H9 (cell line): ENCODE results near the gene GPBP1L1. TPM values are rescaled to one million over a fixed set of nuclear protein-coding genes. Genes with fewer than 3 reads are reported as not detected.

Experiments
- DNase-seq: peaks from one replicate; pipeline ENCODE4 v3.0.0-alpha.2; 2017
- H2AFZ ChIP-seq: one replicate; pipeline ENCODE4 v1.6.1; 2013; ENCODE audit warnings: mild to moderate bottlenecking, low read length, control low read depth, moderate library complexity
- H2AK5ac ChIP-seq: 2 replicates; pipeline ENCODE4 v1.6.1; 2013; ENCODE audit warnings: low read length, control low read depth, mixed read lengths; ENCODE audit not compliant: insufficient read length
- H2BK120ac ChIP-seq: one replicate; pipeline ENCODE4 v1.6.1; 2013; ENCODE audit warnings: low read depth, mild to moderate bottlenecking, low read length, control low read depth, inconsistent platforms; ENCODE audit not compliant: poor library complexity, severe bottlenecking
- H2BK12ac ChIP-seq: 2 replicates; pipeline ENCODE4 v1.6.1; 2013; ENCODE audit warnings: low read length, control low read depth, mixed read lengths, low read depth; ENCODE audit not compliant: insufficient read length
- H2BK15ac ChIP-seq: 2 replicates; pipeline ENCODE4 v1.6.1; 2013; ENCODE audit warnings: low read depth, low read length, control low read depth
- H2BK20ac ChIP-seq: one replicate; pipeline ENCODE4 v1.6.1; 2013; ENCODE audit warnings: low read depth, mild to moderate bottlenecking, low read length, control low read depth, inconsistent platforms; ENCODE audit not compliant: poor library complexity, severe bottlenecking
- H2BK5ac ChIP-seq: 2 replicates; pipeline ENCODE4 v1.6.1; 2013; ENCODE audit warnings: low read length, control low read depth, mixed read lengths; ENCODE audit not compliant: insufficient read length
- H3K14ac ChIP-seq: 2 replicates; pipeline ENCODE4 v1.6.1; 2013; ENCODE audit warnings: low read length, control low read depth; ENCODE audit not compliant: insufficient read depth
- H3K18ac ChIP-seq: 2 replicates; pipeline ENCODE4 v1.6.1; 2013; ENCODE audit warnings: low read depth, mild to moderate bottlenecking, mixed read lengths, low read length, control low read depth; ENCODE audit not compliant: insufficient read length
- H3K23ac ChIP-seq: 2 replicates; pipeline ENCODE4 v1.6.1; 2013; ENCODE audit warnings: low read length, control low read depth, mixed read lengths, low read depth; ENCODE audit not compliant: insufficient read length
- H3K23me2 ChIP-seq: 2 replicates; pipeline ENCODE4 v1.6.1; 2013; ENCODE audit warnings: low read depth, mild to moderate bottlenecking, mixed read lengths, low read length, control low read depth; ENCODE audit not compliant: insufficient read length, poor library complexity, severe bottlenecking
- H3K27ac ChIP-seq: 2 replicates; pipeline ENCODE4 v1.5.1; 2013; ENCODE audit warnings: low read length, control low read depth, mixed read lengths, low read depth; ENCODE audit not compliant: insufficient read length
- H3K27me3 ChIP-seq: 2 replicates; pipeline ENCODE4 v1.6.1; 2013; ENCODE audit warnings: low read length, control low read depth, inconsistent platforms; ENCODE audit not compliant: insufficient read depth
- H3K4ac ChIP-seq: 2 replicates; pipeline ENCODE4 v1.6.1; 2013; ENCODE audit warnings: low read depth, mild to moderate bottlenecking, control low read depth, inconsistent platforms, low read length, moderate library complexity
- H3K4me1 ChIP-seq: 2 replicates; pipeline ENCODE4 v1.6.1; 2013; ENCODE audit warnings: low read length, control low read depth, inconsistent platforms; ENCODE audit not compliant: insufficient read depth
- H3K4me2 ChIP-seq: 2 replicates; pipeline ENCODE4 v1.6.1; 2013; ENCODE audit warnings: low read length, control low read depth, mixed read lengths; ENCODE audit not compliant: insufficient read length, insufficient read depth
- H3K56ac ChIP-seq: 2 replicates; pipeline ENCODE4 v1.6.1; 2013; ENCODE audit warnings: low read depth, mild to moderate bottlenecking, mixed read lengths, low read length, control low read depth; ENCODE audit not compliant: insufficient read length
- H3K79me1 ChIP-seq: 2 replicates; pipeline ENCODE4 v1.6.1; 2013; ENCODE audit warnings: low read depth, mild to moderate bottlenecking, moderate library complexity, low read length, control low read depth, inconsistent platforms; ENCODE audit not compliant: insufficient read depth, poor library complexity, severe bottlenecking
- H3K79me2 ChIP-seq: 2 replicates; pipeline ENCODE4 v1.6.1; 2013; ENCODE audit warnings: low read length, control low read depth, inconsistent platforms; ENCODE audit not compliant: insufficient read depth
- H3K9ac ChIP-seq: 2 replicates; pipeline ENCODE4 v1.6.1; 2013; ENCODE audit warnings: low read length, control low read depth, mixed read lengths; ENCODE audit not compliant: insufficient read length; ENCODE audit errors: extremely low read depth
- H3K9me3 ChIP-seq: one replicate; pipeline ENCODE4 v1.6.1; 2013; ENCODE audit warnings: low read depth, low read length, inconsistent platforms; ENCODE audit not compliant: control insufficient read depth
- H3T11ph ChIP-seq: one replicate; pipeline ENCODE4 v1.6.1; 2013; ENCODE audit warnings: mild to moderate bottlenecking, low read length, control low read depth, inconsistent platforms
- H4K20me1 ChIP-seq: one replicate; pipeline ENCODE4 v1.6.1; 2013; ENCODE audit not compliant: control insufficient read depth, insufficient read length, insufficient read depth
- H4K5ac ChIP-seq: 2 replicates; pipeline ENCODE4 v1.6.1; 2013; ENCODE audit warnings: low read depth, mild to moderate bottlenecking, mixed read lengths, low read length, control low read depth; ENCODE audit not compliant: insufficient read length
- H4K8ac ChIP-seq: replicated peaks from 2 replicates; pipeline ENCODE4 v1.6.1; 2013; ENCODE audit warnings: low read length, control low read depth, mixed read lengths, low read depth; ENCODE audit not compliant: insufficient read length
- H4K91ac ChIP-seq: 2 replicates; pipeline ENCODE4 v1.6.1; 2013; ENCODE audit warnings: low read depth, mild to moderate bottlenecking, moderate library complexity, mixed read lengths, low read length, control low read depth; ENCODE audit not compliant: insufficient read length
- H3K27ac Mint-ChIP-seq, 3 experiments: 2 replicates in 2 of 3; 3 replicates in 1 of 3; pipeline ENCODE4 v1.8.0; 2020 to 2021; ENCODE audit warnings: mixed read lengths in 3 of 3, mild to moderate bottlenecking in 1 of 3, moderate library complexity in 1 of 3
- H3K27me3 Mint-ChIP-seq: 2 replicates; pipeline ENCODE4 v1.8.0; 2021; ENCODE audit warnings: low read depth, mild to moderate bottlenecking, moderate library complexity, mixed read lengths
- H3K36me3 Mint-ChIP-seq, 3 experiments: 2 replicates in 2 of 3; 3 replicates in 1 of 3; pipeline ENCODE4 v1.8.0; 2020 to 2021; ENCODE audit warnings: low read depth in 3 of 3, mixed read lengths in 3 of 3; ENCODE audit not compliant: insufficient read depth in 1 of 3
- H3K4me1 Mint-ChIP-seq, 2 experiments: 2 replicates each; pipeline ENCODE4 v1.8.0; 2020; ENCODE audit warnings: mixed read lengths in 2 of 2
- H3K4me3 Mint-ChIP-seq, 2 experiments: 2 replicates in 1 of 2; 3 replicates in 1 of 2; pipeline ENCODE4 v1.8.0; 2020 to 2021; ENCODE audit warnings: mild to moderate bottlenecking in 2 of 2, mixed read lengths in 2 of 2, moderate library complexity in 1 of 2
- H3K9me3 Mint-ChIP-seq, 2 experiments: 2 replicates in 1 of 2; 3 replicates in 1 of 2; pipeline ENCODE4 v1.8.0; 2020; ENCODE audit warnings: mild to moderate bottlenecking in 2 of 2, mixed read lengths in 2 of 2, moderate library complexity in 1 of 2
- WGBS: extraction: QIAGEN DNeasy Blood & Tissue Kit; methylation state at CpG from one replicate; pipeline ENCODE4 v1.1.7; 2013; ENCODE audit warnings: missing lambda C conversion rate, low lambda C conversion rate, mixed read lengths; ENCODE audit not compliant: insufficient read length; ENCODE audit errors: extremely low coverage; 5-methylcytosine and 5-hydroxymethylcytosine counted together
- total RNA-seq: library from RNA; stranded (reverse); gene quantifications from 2 replicates; pipeline ENCODE4 v1.2.1, GENCODE V29; 2021
- TF ChIP-seq, protein P1 (sequence below): fragments of 200-600 bp; sonication (generic); conservative IDR thresholded peaks from 3 replicates; pipeline ENCODE4 v1.8.0; 2021; ENCODE audit warnings: antibody characterized with exemption, mild to moderate bottlenecking

The GPBP1L1 gene
- total RNA-seq, 1 experiment from 2014 or later: 115 TPM

DNA sequence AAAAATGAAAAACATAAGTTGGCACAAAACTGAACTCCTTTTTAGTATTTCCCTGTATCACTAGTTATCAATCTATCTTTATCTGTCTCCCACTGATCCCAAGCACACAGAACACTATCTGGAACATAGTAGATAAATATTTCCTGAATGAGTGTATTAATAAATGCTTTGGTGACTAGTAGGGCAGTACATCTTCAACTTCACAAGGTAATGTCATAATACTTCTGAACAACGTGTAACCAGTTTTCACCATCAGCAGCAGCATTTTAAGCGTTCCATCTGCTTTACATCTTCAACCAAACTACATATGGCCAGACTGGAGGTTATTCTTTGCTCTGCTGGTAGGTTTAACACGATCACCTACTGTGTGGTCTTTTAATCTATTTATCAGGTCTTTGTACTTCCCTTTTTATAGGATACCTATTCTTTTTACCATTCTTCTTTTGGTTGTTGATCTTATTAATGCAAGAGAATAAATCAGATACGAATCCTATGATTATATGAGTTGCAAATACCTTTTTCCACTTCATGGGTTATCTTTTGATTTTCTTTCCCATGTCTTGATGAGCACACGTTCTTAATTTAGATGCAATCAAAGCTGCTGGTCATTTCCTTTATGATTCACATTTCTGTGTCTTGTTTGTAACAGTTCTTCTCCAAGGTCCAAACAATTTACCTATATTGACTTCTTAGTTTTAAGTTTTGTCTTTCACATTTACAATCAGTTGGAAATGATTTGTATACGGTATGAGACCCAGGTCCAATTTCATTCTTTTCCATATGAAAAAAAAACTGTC lies 16.3 kb downstream of the GPBP1L1 start:
- WGBS: no CpG with 5 or more reads among the region's 6 CpGs
- Histone ChIP-seq H2BK20ac (no peak overlapping the region), H3K27me3 (no peaks in the 10 kb centered on the region), H2BK12ac (no peak overlapping the region), H3K56ac (no peak overlapping the region), H2BK15ac (no peak overlapping the region), H2BK5ac (no peak overlapping the region), H3K23ac (no peak overlapping the region), H4K91ac (no peak overlapping the region), H2BK120ac (no peak overlapping the region), H3K23me2 (no peaks in the 10 kb centered on the region), H4K20me1 (no peaks in the 10 kb centered on the region), H3K4me2 (no peak overlapping the region), H3K79me1 (peaks cover 10% of the 10 kb centered on the region), H3K27ac (no peak overlapping the region), H4K8ac (no peak overlapping the region), H3T11ph (no peak overlapping the region), H4K5ac (no peak overlapping the region), H3K9me3 (no peaks in the 10 kb centered on the region), H2AFZ (no peak overlapping the region), H2AK5ac (no peak overlapping the region), H3K14ac (no peak overlapping the region), H3K79me2 (peaks cover 70% of the 10 kb centered on the region), H3K4ac (no peak overlapping the region), H3K4me1 (no peaks in the 10 kb centered on the region), H3K18ac (no peak overlapping the region), H3K9ac (no peak overlapping the region)
- peaks cover 13 to 16% of the 10 kb centered on the region in 2 experiments for H3K4me1 Mint-ChIP-seq
- peaks cover 12 to 17% (median 14%) of the 10 kb centered on the region in 3 experiments for H3K36me3 Mint-ChIP-seq
- H3K4me3 Mint-ChIP-seq: no peak overlapping the region
- TF ChIP-seq, protein P1, sequence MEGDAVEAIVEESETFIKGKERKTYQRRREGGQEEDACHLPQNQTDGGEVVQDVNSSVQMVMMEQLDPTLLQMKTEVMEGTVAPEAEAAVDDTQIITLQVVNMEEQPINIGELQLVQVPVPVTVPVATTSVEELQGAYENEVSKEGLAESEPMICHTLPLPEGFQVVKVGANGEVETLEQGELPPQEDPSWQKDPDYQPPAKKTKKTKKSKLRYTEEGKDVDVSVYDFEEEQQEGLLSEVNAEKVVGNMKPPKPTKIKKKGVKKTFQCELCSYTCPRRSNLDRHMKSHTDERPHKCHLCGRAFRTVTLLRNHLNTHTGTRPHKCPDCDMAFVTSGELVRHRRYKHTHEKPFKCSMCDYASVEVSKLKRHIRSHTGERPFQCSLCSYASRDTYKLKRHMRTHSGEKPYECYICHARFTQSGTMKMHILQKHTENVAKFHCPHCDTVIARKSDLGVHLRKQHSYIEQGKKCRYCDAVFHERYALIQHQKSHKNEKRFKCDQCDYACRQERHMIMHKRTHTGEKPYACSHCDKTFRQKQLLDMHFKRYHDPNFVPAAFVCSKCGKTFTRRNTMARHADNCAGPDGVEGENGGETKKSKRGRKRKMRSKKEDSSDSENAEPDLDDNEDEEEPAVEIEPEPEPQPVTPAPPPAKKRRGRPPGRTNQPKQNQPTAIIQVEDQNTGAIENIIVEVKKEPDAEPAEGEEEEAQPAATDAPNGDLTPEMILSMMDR: no peak
- DNase-seq: no peak
- H3K27me3 Mint-ChIP-seq: no peaks in the 10 kb centered on the region
- H3K9me3 Mint-ChIP-seq: 0 out of 5 replicates have a peak, but pooled peaks cover 0 to 2% of the 10 kb centered on the region in 2 experiments
- no peak overlapping the region for H3K27ac Mint-ChIP-seq
